GM23338 (cell line): ENCODE data around the gene TMEM255B. TPM values are rescaled to one million over a fixed set of nuclear protein-coding genes. Genes with fewer than 3 reads are reported as not detected.

ENCODE experiments used
- ATAC-seq: fragments of 200-7000 bp; cut with Tn5 transposase; 3 replicates; pipeline ENCODE4 v1.9.1; 2020
- DNase-seq: peaks from one replicate; pipeline ENCODE4 v3.0.0-alpha.2; 2015; ENCODE audit warnings: low spot score
- H2AFZ ChIP-seq: fragments of 200-600 bp; sonication (generic); 2 replicates; pipeline ENCODE4 v1.8.0; 2016; ENCODE audit warnings: antibody characterized with exemption, mild to moderate bottlenecking, moderate library complexity
- H3F3A ChIP-seq: fragments of 200-600 bp; sonication (generic); replicated peaks from 2 replicates; pipeline ENCODE4 v1.8.0; 2017; ENCODE audit warnings: antibody characterized with exemption, mixed run types, low read depth
- H3K27ac ChIP-seq: fragments of 200-600 bp; sonication (generic); 2 replicates; pipeline ENCODE4 v1.6.1; 2016; ENCODE audit warnings: low read depth
- H3K27me3 ChIP-seq: fragments of 200-600 bp; sonication (generic); 2 replicates; pipeline ENCODE4 v1.8.0; 2016; ENCODE audit warnings: mild to moderate bottlenecking, mixed run types, moderate library complexity; ENCODE audit not compliant: insufficient read depth
- H3K36me3 ChIP-seq: fragments of 200-600 bp; sonication (generic); 2 replicates; pipeline ENCODE4 v1.8.0; 2016; ENCODE audit warnings: mild to moderate bottlenecking; ENCODE audit not compliant: insufficient read depth
- H3K4me1 ChIP-seq: fragments of 200-600 bp; sonication (generic); 2 replicates; pipeline ENCODE4 v1.8.0; 2016; ENCODE audit warnings: mild to moderate bottlenecking, moderate library complexity; ENCODE audit not compliant: insufficient read depth
- H3K4me2 ChIP-seq: fragments of 200-600 bp; sonication (generic); 2 replicates; pipeline ENCODE4 v1.7.1; 2017; ENCODE audit warnings: mixed run types
- H3K4me3 ChIP-seq: fragments of 200-600 bp; sonication (generic); 2 replicates; pipeline ENCODE4 v1.6.1; 2016; ENCODE audit warnings: mixed run types
- H3K79me2 ChIP-seq: fragments of 200-600 bp; sonication (generic); replicated peaks from 2 replicates; pipeline ENCODE4 v1.8.0; 2017; ENCODE audit warnings: mild to moderate bottlenecking; ENCODE audit not compliant: insufficient read depth
- H3K9me2 ChIP-seq: fragments of 200-600 bp; sonication (generic); 2 replicates; pipeline ENCODE4 v1.8.0; 2017; ENCODE audit not compliant: insufficient read depth
- H4K20me1 ChIP-seq: fragments of 200-600 bp; sonication (generic); replicated peaks from 2 replicates; pipeline ENCODE4 v1.8.0; 2017; ENCODE audit warnings: mild to moderate bottlenecking; ENCODE audit not compliant: insufficient read depth
- H3K27ac Mint-ChIP-seq: 2 replicates; pipeline ENCODE4 v1.8.0; 2020; ENCODE audit warnings: inconsistent platforms, mild to moderate bottlenecking, moderate library complexity, mixed read lengths
- H3K27me3 Mint-ChIP-seq: 3 replicates; pipeline ENCODE4 v1.8.0; 2022; ENCODE audit warnings: low read depth, mild to moderate bottlenecking, moderate library complexity, mixed read lengths, inconsistent platforms; ENCODE audit not compliant: insufficient read depth, poor library complexity
- H3K36me3 Mint-ChIP-seq: 3 replicates; pipeline ENCODE4 v1.8.0; 2021; ENCODE audit warnings: low read depth, mild to moderate bottlenecking, inconsistent platforms, moderate library complexity, mixed read lengths
- H3K4me1 Mint-ChIP-seq: 3 replicates; pipeline ENCODE4 v1.8.0; 2020; ENCODE audit warnings: mild to moderate bottlenecking, inconsistent platforms, mixed read lengths
- H3K4me3 Mint-ChIP-seq: 3 replicates; pipeline ENCODE4 v1.8.0; 2021; ENCODE audit warnings: moderate library complexity, mild to moderate bottlenecking, inconsistent platforms, mixed read lengths
- H3K9me3 Mint-ChIP-seq: 3 replicates; pipeline ENCODE4 v1.8.0; 2020; ENCODE audit warnings: moderate library complexity, mild to moderate bottlenecking, inconsistent platforms, mixed read lengths
- CTCF ChIP-seq, 2 experiments: fragments of 200-600 bp in 1 of 2; sonication (generic) in 1 of 2; conservative IDR thresholded peaks; 2 replicates each; pipeline versions ENCODE4 v1.5.1 to v1.6.1; 2016 to 2017; ENCODE audit warnings: antibody characterized with exemption in 2 of 2, low read depth in 2 of 2, mild to moderate bottlenecking in 2 of 2, moderate library complexity in 1 of 2
- ETS1 ChIP-seq: IDR thresholded peaks from 2 replicates; pipeline ENCODE4 v1.6.1; 2016; ENCODE audit warnings: antibody characterized with exemption
- EZH2 ChIP-seq: fragments of 200-600 bp; sonication (generic); IDR thresholded peaks from one replicate; pipeline ENCODE4 v1.8.0; 2017; ENCODE audit warnings: antibody characterized with exemption, mild to moderate bottlenecking, low read depth; ENCODE audit not compliant: unreplicated experiment
- EZH2phosphoT487 ChIP-seq: fragments of 200-600 bp; sonication (generic); IDR thresholded peaks from one replicate; pipeline ENCODE4 v1.8.1; 2018; ENCODE audit warnings: antibody characterized with exemption; ENCODE audit not compliant: unreplicated experiment
- JUNB ChIP-seq: IDR thresholded peaks from one replicate; pipeline ENCODE4 v1.6.1; 2016; ENCODE audit warnings: antibody characterized with exemption; ENCODE audit not compliant: unreplicated experiment
- NANOG ChIP-seq: IDR thresholded peaks from 2 replicates; pipeline ENCODE4 v1.6.1; 2016; ENCODE audit warnings: antibody characterized with exemption, borderline replicate concordance
- POLR2AphosphoS5 ChIP-seq: IDR thresholded peaks from 2 replicates; pipeline ENCODE4 v1.6.1; 2016; ENCODE audit warnings: antibody characterized with exemption, low read depth
- REST ChIP-seq: IDR thresholded peaks from one replicate; pipeline ENCODE4 v1.6.1; 2018; ENCODE audit warnings: antibody characterized with exemption; ENCODE audit not compliant: unreplicated experiment
- STAT1 ChIP-seq: IDR thresholded peaks from one replicate; pipeline ENCODE4 v1.6.1; 2016; ENCODE audit warnings: antibody characterized with exemption; ENCODE audit not compliant: unreplicated experiment
- ZNF114 ChIP-seq: fragments of 250-450 bp; sonication (Bioruptor Pico); IDR thresholded peaks from 2 replicates; pipeline ENCODE4 v1.5.0; 2020; ENCODE audit warnings: mild to moderate bottlenecking, moderate library complexity
- ZNF462 ChIP-seq: fragments of 250-450 bp; sonication (Bioruptor Pico); IDR thresholded peaks from 2 replicates; pipeline ENCODE4 v1.5.0; 2020; ENCODE audit warnings: mild to moderate bottlenecking, moderate library complexity
- polyA plus RNA-seq: library from polyadenylated mRNA; unstranded; fragments of >200 nt; fragmentation: Nextera tagmentation; extraction: Ambion mirVana; gene quantifications from 2 replicates; pipeline ENCODE4 v1.2.1, GENCODE V29; 2016
- total RNA-seq: library from RNA; depleted of rRNA; stranded (reverse); fragments of >200 nt; shearing (Covaris generic); gene quantifications from 2 replicates; pipeline ENCODE4 v1.2.3, GENCODE V29; 2014

The TMEM255B gene
- total and polyA plus RNA-seq, 2 experiments from 2014 or later: 0.69 to 4.4 TPM

GRCh38 chr13:113853518-113854237 is 94.7 kb downstream of the TMEM255B start:
- Histone ChIP-seq H3K4me1 (peaks cover 6% of the 10 kb centered on the region), H2AFZ (no peak overlapping the region), H3F3A (peaks cover 7% of the 10 kb centered on the region), H3K79me2 (peaks cover 17% of the 10 kb centered on the region; the same call in 1 of the 2 replicates), H3K27me3 (no peaks in the 10 kb centered on the region), H3K27ac (no peak overlapping the region), H3K4me2 (no peak overlapping the region), H3K36me3 (no peaks in the 10 kb centered on the region), H3K4me3 (no peak overlapping the region), H4K20me1 (no peaks in the 10 kb centered on the region), H3K9me2 (no peaks in the 10 kb centered on the region; the same call in 1 of the 2 replicates)
- Mint-ChIP-seq H3K36me3 (no peaks in the 10 kb centered on the region), H3K9me3 (no peaks in the 10 kb centered on the region), H3K4me1 (peaks cover 45% of the 10 kb centered on the region), H3K27ac (no peak overlapping the region), H3K4me3 (no peak overlapping the region), H3K27me3 (peaks cover 16% of the 10 kb centered on the region)
- DNase-seq (no peak), ATAC-seq (peak; percentile 9)
- TF ChIP-seq EZH2phosphoT487: no peak
- TF ChIP-seq ZNF114 (CRISPR knock-in tag): no peak
- TF ChIP-seq ETS1: no peak
- TF ChIP-seq JUNB: no peak
- no peak for TF ChIP-seq EZH2
- no peak for TF ChIP-seq REST
- TF ChIP-seq STAT1: no peak
- TF ChIP-seq POLR2AphosphoS5: no peak
- TF ChIP-seq NANOG: no peak
- no peak for TF ChIP-seq ZNF462 (CRISPR knock-in tag)
- no peak for TF ChIP-seq CTCF (conservative IDR thresholded peaks at IDR 0.05; ENCODE audit: low read depth in 2 of 2)
